Measurements from ENCODE around the gene NUDT3.
A peak's percentile ranks its signal among the peaks of the same experiment; 100 is the strongest.
"Not testable (repeated sequence)": the region's sequence is repeated elsewhere in the genome, so short reads cannot be mapped to it uniquely, and the experiment has no call there.

The NUDT3 gene

GRCh38 chr6:34246249-34246562 lies 146.3 kb downstream of the NUDT3 start:
- no peak for DNase-seq (ENCODE audit: extremely low read depth, insufficient read length)
- H3K36me3 ChIP-seq (ENCODE audit: control insufficient read depth, insufficient read depth, low read length): peaks cover 25% of the 10 kb centered on the region
- no peak overlapping the region for H3K4me3 ChIP-seq (replicated peaks; ENCODE audit: low read depth, low read length)
- no peak for TF ChIP-seq CTCF (IDR thresholded peaks at IDR 0.05; ENCODE audit: insufficient read depth, low read length, poor library complexity, severe bottlenecking)
- H3K27me3 ChIP-seq (replicated peaks; ENCODE audit: control insufficient read depth, insufficient read depth, low read length): no peaks in the 10 kb centered on the region

- H3K36me3 ChIP-seq (ENCODE audit: control insufficient read depth, insufficient read depth, low read length): peaks cover 27% of the 10 kb centered on the region
- H3K4me3 ChIP-seq (replicated peaks; ENCODE audit: low read depth, low read length); H3K27me3 ChIP-seq (replicated peaks; ENCODE audit: control insufficient read depth, insufficient read depth, low read length); DNase-seq (ENCODE audit: extremely low read depth, insufficient read length): not testable (repeated sequence)
Measured at GRCh38 chr6:34245761-34246140, 146.7 kb downstream of the NUDT3 start.

- not testable (repeated sequence) for DNase-seq (ENCODE audit: extremely low read depth, insufficient read length); H3K4me3 ChIP-seq (replicated peaks; ENCODE audit: low read depth, low read length); H3K27me3 ChIP-seq (replicated peaks; ENCODE audit: control insufficient read depth, insufficient read depth, low read length)
- peaks cover 30% of the 10 kb centered on the region for H3K36me3 ChIP-seq (ENCODE audit: control insufficient read depth, insufficient read depth, low read length)
Measured at GRCh38 chr6:34245032-34245760, 147.3 kb downstream of the NUDT3 start.

GRCh38 chr6:34243901-34244884 lies 148.3 kb downstream of the NUDT3 start:
- no peaks in the 10 kb centered on the region for H3K27me3 ChIP-seq (replicated peaks; ENCODE audit: control insufficient read depth, insufficient read depth, low read length)
- DNase-seq (ENCODE audit: extremely low read depth, insufficient read length): no peak
- peaks cover 34% of the 10 kb centered on the region for H3K36me3 ChIP-seq (ENCODE audit: control insufficient read depth, insufficient read depth, low read length)
- no peak overlapping the region for H3K4me3 ChIP-seq (replicated peaks; ENCODE audit: low read depth, low read length)
- peak; percentile 57 for TF ChIP-seq CTCF (IDR thresholded peaks at IDR 0.05; ENCODE audit: insufficient read depth, low read length, poor library complexity, severe bottlenecking)

GRCh38 chr6:34243131-34243771 lies 149.2 kb downstream of the NUDT3 start:
- TF ChIP-seq CTCF (IDR thresholded peaks at IDR 0.05; ENCODE audit: insufficient read depth, low read length, poor library complexity, severe bottlenecking): no peak
- no peak for DNase-seq (ENCODE audit: extremely low read depth, insufficient read length)
- H3K4me3 ChIP-seq (replicated peaks; ENCODE audit: low read depth, low read length): no peak overlapping the region
- H3K36me3 ChIP-seq (ENCODE audit: control insufficient read depth, insufficient read depth, low read length): peaks cover 34% of the 10 kb centered on the region
- H3K27me3 ChIP-seq (replicated peaks; ENCODE audit: control insufficient read depth, insufficient read depth, low read length): no peaks in the 10 kb centered on the region

- no peak for TF ChIP-seq CTCF (IDR thresholded peaks at IDR 0.05; ENCODE audit: insufficient read depth, low read length, poor library complexity, severe bottlenecking)
- peaks cover 34% of the 10 kb centered on the region for H3K36me3 ChIP-seq (ENCODE audit: control insufficient read depth, insufficient read depth, low read length)
- no peak for DNase-seq (ENCODE audit: extremely low read depth, insufficient read length)
- H3K4me3 ChIP-seq (replicated peaks; ENCODE audit: low read depth, low read length): no peak overlapping the region
- H3K27me3 ChIP-seq (replicated peaks; ENCODE audit: control insufficient read depth, insufficient read depth, low read length): no peaks in the 10 kb centered on the region
Measured at GRCh38 chr6:34242252-34243130, 150.0 kb downstream of the NUDT3 start.
